Neural progenitor cell (in vitro differentiated cells): ENCODE results near the gene CD37. TPM values are rescaled to one million over a fixed set of nuclear protein-coding genes. Genes with fewer than 3 reads are reported as not detected.

Experiments used
- DNase-seq: peaks from one replicate; pipeline ENCODE4 v3.0.0-alpha.2; 2016; ENCODE audit warnings: low spot score
- H2AFZ ChIP-seq: fragments of 200-600 bp; sonication (generic); replicated peaks from 2 replicates; pipeline ENCODE4 v1.6.1; 2016; ENCODE audit warnings: antibody characterized with exemption
- H3F3A ChIP-seq: fragments of 200-600 bp; sonication (generic); 2 replicates; pipeline ENCODE4 v1.6.1; 2016; ENCODE audit warnings: antibody characterized with exemption, low read depth
- H3K27ac ChIP-seq: fragments of 200-600 bp; sonication (generic); 2 replicates; pipeline ENCODE4 v1.5.1; 2016; ENCODE audit warnings: mild to moderate bottlenecking
- H3K27me3 ChIP-seq: fragments of 200-600 bp; sonication (generic); 2 replicates; pipeline ENCODE4 v1.6.1; 2016; ENCODE audit warnings: mild to moderate bottlenecking, moderate library complexity
- H3K36me3 ChIP-seq: fragments of 200-600 bp; sonication (generic); 2 replicates; pipeline ENCODE4 v1.5.1; 2016
- H3K4me1 ChIP-seq: fragments of 200-600 bp; sonication (generic); 2 replicates; pipeline ENCODE4 v1.6.1; 2016; ENCODE audit warnings: mixed run types
- H3K4me2 ChIP-seq: fragments of 200-600 bp; sonication (generic); 2 replicates; pipeline ENCODE4 v1.6.1; 2016
- H3K4me3 ChIP-seq: fragments of 200-600 bp; sonication (generic); 2 replicates; pipeline ENCODE4 v1.5.1; 2016
- H3K79me2 ChIP-seq: fragments of 200-600 bp; sonication (generic); 2 replicates; pipeline ENCODE4 v1.6.1; 2016; ENCODE audit warnings: low read depth
- H3K9ac ChIP-seq: fragments of 200-600 bp; sonication (generic); 2 replicates; pipeline ENCODE4 v1.6.1; 2016
- H3K9me3 ChIP-seq: fragments of 200-600 bp; sonication (generic); 2 replicates; pipeline ENCODE4 v1.5.1; 2016; ENCODE audit warnings: low read depth
- H4K20me1 ChIP-seq: fragments of 200-600 bp; sonication (generic); 2 replicates; pipeline ENCODE4 v1.6.1; 2016; ENCODE audit warnings: low read depth
- H3K27ac Mint-ChIP-seq: 3 replicates; pipeline ENCODE4 v1.8.0; 2021; ENCODE audit warnings: mixed read lengths
- H3K27me3 Mint-ChIP-seq: 2 replicates; pipeline ENCODE4 v1.8.0; 2022; ENCODE audit warnings: low read depth, mild to moderate bottlenecking, inconsistent platforms, moderate library complexity, mixed read lengths; ENCODE audit not compliant: insufficient read depth
- H3K36me3 Mint-ChIP-seq: 3 replicates; pipeline ENCODE4 v1.8.0; 2021; ENCODE audit warnings: mixed read lengths
- H3K4me1 Mint-ChIP-seq: 3 replicates; pipeline ENCODE4 v1.8.0; 2021; ENCODE audit warnings: mixed read lengths
- H3K4me3 Mint-ChIP-seq: 3 replicates; pipeline ENCODE4 v1.8.0; 2021; ENCODE audit warnings: mild to moderate bottlenecking, moderate library complexity, mixed read lengths
- H3K9me3 Mint-ChIP-seq: 3 replicates; pipeline ENCODE4 v1.8.0; 2020; ENCODE audit warnings: mixed read lengths
- CTCF ChIP-seq: fragments of 200-600 bp; sonication (generic); IDR thresholded peaks from 2 replicates; pipeline ENCODE4 v1.5.1; 2017; ENCODE audit warnings: antibody characterized with exemption, mild to moderate bottlenecking
- EZH2 ChIP-seq: fragments of 200-600 bp; sonication (generic); IDR thresholded peaks from 2 replicates; pipeline ENCODE4 v1.6.1; 2017; ENCODE audit warnings: antibody characterized with exemption, mild to moderate bottlenecking, moderate library complexity
- EZH2phosphoT487 ChIP-seq: fragments of 200-600 bp; sonication (generic); IDR thresholded peaks from 2 replicates; pipeline ENCODE4 v1.6.1; 2017; ENCODE audit warnings: antibody characterized with exemption
- total RNA-seq: library from RNA; depleted of rRNA; stranded (reverse); fragments of >200 nt; gene quantifications from 2 replicates; pipeline ENCODE4 v1.2.3, GENCODE V29; 2015; ENCODE audit warnings: low replicate concordance

Gene CD37
- total RNA-seq, 1 donor from 2014 or later = not detected

GRCh38 chr19:49348305-49349189 is 13.3 kb downstream of the CD37 start:
- Histone ChIP-seq H2AFZ (no peak overlapping the region), H3F3A (peaks cover 58% of the 10 kb centered on the region), H4K20me1 (peaks cover 42% of the 10 kb centered on the region), H3K27ac (no peak overlapping the region), H3K9me3 (no peaks in the 10 kb centered on the region), H3K79me2 (peaks cover 41% of the 10 kb centered on the region), H3K4me3 (no peak overlapping the region), H3K36me3 (peaks cover 15% of the 10 kb centered on the region), H3K4me2 (no peak overlapping the region), H3K9ac (no peak overlapping the region), H3K27me3 (no peaks in the 10 kb centered on the region), H3K4me1 (no peaks in the 10 kb centered on the region)
- DNase-seq = no peak
- TF ChIP-seq CTCF (no peak), EZH2 (no peak), EZH2phosphoT487 (no peak)
- H3K27me3 Mint-ChIP-seq = peaks cover 4% of the 10 kb centered on the region
- peaks cover 33% of the 10 kb centered on the region for H3K4me1 Mint-ChIP-seq
- no peaks in the 10 kb centered on the region for H3K9me3 Mint-ChIP-seq
- peaks cover 64% of the 10 kb centered on the region for H3K36me3 Mint-ChIP-seq
- peak overlapping the region; percentile 19 for H3K27ac Mint-ChIP-seq
- no peak overlapping the region for H3K4me3 Mint-ChIP-seq

DNA sequence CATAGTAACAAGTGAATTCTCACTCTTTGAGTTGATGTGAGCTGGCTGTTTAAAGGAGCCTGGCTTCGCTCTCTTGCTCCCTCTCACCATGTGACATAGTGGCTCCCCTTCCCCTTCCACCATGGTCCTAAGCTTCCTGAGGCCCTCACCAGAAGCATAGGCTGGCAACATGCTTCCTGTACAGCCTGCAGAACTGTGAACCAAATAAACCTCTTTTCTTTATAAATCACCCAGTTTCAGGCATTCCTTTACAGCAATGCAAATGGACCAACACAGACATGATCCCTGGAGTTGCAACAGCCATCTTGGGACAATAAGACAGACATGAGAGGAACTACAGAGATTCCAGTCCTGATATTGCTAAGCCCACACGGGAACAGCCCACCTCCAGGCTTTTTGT is 14.4 kb downstream of the CD37 start:
- no peaks in the 10 kb centered on the region for H3K27me3 ChIP-seq
- no peak for DNase-seq
- no peak overlapping the region for H3K27ac Mint-ChIP-seq
- H3K36me3 Mint-ChIP-seq = peaks cover 60% of the 10 kb centered on the region
- peaks cover 18% of the 10 kb centered on the region for H3K36me3 ChIP-seq
- H3K4me3 ChIP-seq = no peak overlapping the region
- H3K27me3 Mint-ChIP-seq = peaks cover 7% of the 10 kb centered on the region
- H3K4me3 Mint-ChIP-seq = peak overlapping the region; percentile 38
- H3K9me3 ChIP-seq = no peaks in the 10 kb centered on the region
- H3F3A ChIP-seq = peaks cover 47% of the 10 kb centered on the region
- peaks cover 26% of the 10 kb centered on the region for H3K4me1 Mint-ChIP-seq
- H3K9ac ChIP-seq = no peak overlapping the region
- no peaks in the 10 kb centered on the region for H3K9me3 Mint-ChIP-seq
- no peak overlapping the region for H3K4me2 ChIP-seq
- H2AFZ ChIP-seq = no peak overlapping the region
- no peak overlapping the region for H3K27ac ChIP-seq
- H3K4me1 ChIP-seq = no peaks in the 10 kb centered on the region
- H3K79me2 ChIP-seq = peaks cover 48% of the 10 kb centered on the region
- no peak for TF ChIP-seq CTCF
- TF ChIP-seq EZH2 = no peak
- TF ChIP-seq EZH2phosphoT487 = no peak
- peaks cover 38% of the 10 kb centered on the region for H4K20me1 ChIP-seq

DNA sequence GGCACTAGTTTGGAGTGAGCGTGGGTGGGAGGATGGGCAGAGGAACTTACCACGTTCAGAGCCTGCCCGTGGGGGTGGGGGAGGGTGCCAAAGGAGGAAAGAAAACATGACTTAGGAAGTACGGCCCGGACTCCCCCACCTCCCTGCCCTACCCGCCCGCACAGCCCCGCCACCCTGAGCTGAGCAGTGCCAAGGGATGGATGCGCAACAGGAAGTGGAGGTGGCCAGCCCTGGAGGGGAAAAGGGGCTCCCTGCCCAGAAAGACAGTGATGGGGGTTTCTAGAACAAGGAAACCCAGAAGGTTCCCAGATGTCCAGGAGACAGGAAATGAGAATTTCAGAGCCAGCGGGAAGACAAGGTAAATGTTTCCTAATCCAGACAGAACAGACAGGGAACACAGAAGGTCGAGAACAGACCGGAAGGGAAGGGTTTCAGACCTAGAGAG is 20.7 kb downstream of the CD37 start:
- TF ChIP-seq EZH2phosphoT487 (no peak), CTCF (no peak)
- Mint-ChIP-seq H3K27ac (peak overlapping the region; percentile 83), H3K4me1 (peaks cover 35% of the 10 kb centered on the region), H3K36me3 (peaks cover 52% of the 10 kb centered on the region), H3K4me3 (peak overlapping the region; percentile 36), H3K27me3 (peaks cover 8% of the 10 kb centered on the region), H3K9me3 (no peaks in the 10 kb centered on the region)
- H3K9me3 ChIP-seq = no peaks in the 10 kb centered on the region
- H3K79me2 ChIP-seq = peaks cover 70% of the 10 kb centered on the region
- no peak overlapping the region for H3K27ac ChIP-seq
- no peak for DNase-seq
- peaks cover 20% of the 10 kb centered on the region for H4K20me1 ChIP-seq
- peaks cover 13% of the 10 kb centered on the region for H3K36me3 ChIP-seq
- H3K4me2 ChIP-seq = no peak overlapping the region
- H3K27me3 ChIP-seq = no peaks in the 10 kb centered on the region
- no peak overlapping the region for H3K9ac ChIP-seq
- H3K4me1 ChIP-seq = peaks cover 13% of the 10 kb centered on the region
- no peak overlapping the region for H3K4me3 ChIP-seq
- H2AFZ ChIP-seq = no peak overlapping the region
- H3F3A ChIP-seq = peaks cover 6% of the 10 kb centered on the region
